KMS-11 (cell line): Measurements from ENCODE around the gene HCFC1.

Experiments
- H2AFZ ChIP-seq: fragments of 200-600 bp; sonication (generic); 2 replicates; pipeline ENCODE4 v1.6.1; 2016; ENCODE audit warnings: antibody characterized with exemption, mixed run types, low read depth
- H3K27ac ChIP-seq: fragments of 200-600 bp; sonication (generic); 2 replicates; pipeline ENCODE4 v1.6.1; 2016; ENCODE audit warnings: mild to moderate bottlenecking, mixed run types
- H3K27me3 ChIP-seq: fragments of 200-600 bp; sonication (generic); 2 replicates; pipeline ENCODE4 v1.6.1; 2017; ENCODE audit warnings: mild to moderate bottlenecking, low read depth, mixed run types, moderate library complexity; ENCODE audit not compliant: insufficient read depth
- H3K36me3 ChIP-seq: fragments of 200-600 bp; sonication (generic); 2 replicates; pipeline ENCODE4 v1.6.1; 2017; ENCODE audit warnings: mild to moderate bottlenecking, mixed run types; ENCODE audit not compliant: insufficient read depth
- H3K4me1 ChIP-seq: fragments of 200-600 bp; sonication (generic); 2 replicates; pipeline ENCODE4 v1.6.1; 2016; ENCODE audit warnings: mild to moderate bottlenecking, low read depth, mixed run types; ENCODE audit not compliant: poor library complexity, severe bottlenecking
- H3K4me2 ChIP-seq: fragments of 200-600 bp; sonication (generic); 2 replicates; pipeline ENCODE4 v1.7.0; 2016; ENCODE audit warnings: mild to moderate bottlenecking, mixed run types
- H3K4me3 ChIP-seq: fragments of 200-600 bp; sonication (generic); IDR thresholded peaks from 2 replicates; pipeline ENCODE4 v1.6.1; 2017; ENCODE audit warnings: low read depth, low read length, mixed read lengths; ENCODE audit not compliant: insufficient read depth
- H3K79me2 ChIP-seq: fragments of 200-600 bp; sonication (generic); 2 replicates; pipeline ENCODE4 v1.6.1; 2016; ENCODE audit warnings: low read depth, mixed run types; ENCODE audit not compliant: insufficient read depth
- H3K9ac ChIP-seq: fragments of 200-600 bp; sonication (generic); 2 replicates; pipeline ENCODE4 v1.6.1; 2016; ENCODE audit warnings: mild to moderate bottlenecking, mixed run types
- H4K20me1 ChIP-seq: fragments of 200-600 bp; sonication (generic); 2 replicates; pipeline ENCODE4 v1.6.1; 2016; ENCODE audit warnings: mild to moderate bottlenecking, mixed run types; ENCODE audit not compliant: insufficient read depth
- TF ChIP-seq, protein P1 (sequence below): fragments of 200-600 bp; sonication (generic); conservative IDR thresholded peaks from 2 replicates; pipeline ENCODE4 v1.6.1; 2017; ENCODE audit warnings: low read depth, mild to moderate bottlenecking, antibody characterized with exemption, low read length, moderate library complexity, mixed read lengths

Gene HCFC1

DNA sequence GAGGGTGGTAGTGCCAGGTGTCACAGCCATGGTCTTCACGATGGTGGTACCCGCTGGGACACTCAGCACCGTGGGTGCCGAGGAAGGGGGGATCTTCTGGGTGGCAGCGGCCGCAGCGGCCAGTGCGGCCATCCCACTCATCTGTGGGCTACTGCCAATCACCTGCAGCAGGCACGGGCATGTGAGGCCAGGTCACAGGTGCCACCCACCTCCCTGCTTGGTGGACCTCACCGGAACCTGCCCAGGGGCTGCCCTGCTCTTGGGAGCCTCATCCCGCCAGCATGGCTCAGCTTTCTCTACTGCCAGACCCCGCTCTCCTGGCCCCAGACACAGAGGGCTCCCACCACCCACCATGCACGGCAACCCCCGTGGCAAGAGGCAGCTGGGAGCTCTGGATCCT lies 13.0 kb downstream of the HCFC1 start:
- no peak overlapping the region for H3K4me3 ChIP-seq
- TF ChIP-seq, protein P1, sequence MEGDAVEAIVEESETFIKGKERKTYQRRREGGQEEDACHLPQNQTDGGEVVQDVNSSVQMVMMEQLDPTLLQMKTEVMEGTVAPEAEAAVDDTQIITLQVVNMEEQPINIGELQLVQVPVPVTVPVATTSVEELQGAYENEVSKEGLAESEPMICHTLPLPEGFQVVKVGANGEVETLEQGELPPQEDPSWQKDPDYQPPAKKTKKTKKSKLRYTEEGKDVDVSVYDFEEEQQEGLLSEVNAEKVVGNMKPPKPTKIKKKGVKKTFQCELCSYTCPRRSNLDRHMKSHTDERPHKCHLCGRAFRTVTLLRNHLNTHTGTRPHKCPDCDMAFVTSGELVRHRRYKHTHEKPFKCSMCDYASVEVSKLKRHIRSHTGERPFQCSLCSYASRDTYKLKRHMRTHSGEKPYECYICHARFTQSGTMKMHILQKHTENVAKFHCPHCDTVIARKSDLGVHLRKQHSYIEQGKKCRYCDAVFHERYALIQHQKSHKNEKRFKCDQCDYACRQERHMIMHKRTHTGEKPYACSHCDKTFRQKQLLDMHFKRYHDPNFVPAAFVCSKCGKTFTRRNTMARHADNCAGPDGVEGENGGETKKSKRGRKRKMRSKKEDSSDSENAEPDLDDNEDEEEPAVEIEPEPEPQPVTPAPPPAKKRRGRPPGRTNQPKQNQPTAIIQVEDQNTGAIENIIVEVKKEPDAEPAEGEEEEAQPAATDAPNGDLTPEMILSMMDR, result no peak
- peaks cover 3% of the 10 kb centered on the region; the same call in 1 of the 2 replicates for H3K36me3 ChIP-seq
- no peaks in the 10 kb centered on the region for H3K27me3 ChIP-seq
- H3K4me1 ChIP-seq, result no peaks in the 10 kb centered on the region
- no peak overlapping the region for H2AFZ ChIP-seq
- no peaks in the 10 kb centered on the region for H4K20me1 ChIP-seq
- H3K27ac ChIP-seq, result no peak overlapping the region
- H3K9ac ChIP-seq, result no peak overlapping the region
- no peak overlapping the region for H3K4me2 ChIP-seq
- H3K79me2 ChIP-seq, result peaks cover 14% of the 10 kb centered on the region; the same call in 1 of the 2 replicates

GRCh38 chrX:153957224-153957623 lies 14.4 kb downstream of the HCFC1 start:
- H3K36me3 ChIP-seq, result peaks cover 3% of the 10 kb centered on the region; the same call in 1 of the 2 replicates
- TF ChIP-seq, protein P1, result no peak
- no peaks in the 10 kb centered on the region for H4K20me1 ChIP-seq

GRCh38 chrX:153956044-153956907 lies 15.3 kb downstream of the HCFC1 start:
- H3K36me3 ChIP-seq, result no peaks in the 10 kb centered on the region; the same call in 1 of the 2 replicates
- no peak overlapping the region for H3K4me2 ChIP-seq
- TF ChIP-seq, protein P1, result no peak
- H4K20me1 ChIP-seq, result no peaks in the 10 kb centered on the region
- no peak overlapping the region for H3K9ac ChIP-seq
- H2AFZ ChIP-seq, result no peak overlapping the region
- H3K27me3 ChIP-seq, result no peaks in the 10 kb centered on the region
- H3K79me2 ChIP-seq, result no peaks in the 10 kb centered on the region; the same call in 1 of the 2 replicates
- H3K4me1 ChIP-seq, result no peaks in the 10 kb centered on the region
- no peak overlapping the region for H3K4me3 ChIP-seq
- no peak overlapping the region for H3K27ac ChIP-seq

More at GRCh38 chrX:153957224-153957623, 14.4 kb downstream of the HCFC1 start:
- H3K9ac ChIP-seq, result no peak overlapping the region
- peaks cover 1% of the 10 kb centered on the region; the same call in 1 of the 2 replicates for H3K79me2 ChIP-seq
- no peaks in the 10 kb centered on the region for H3K4me1 ChIP-seq
- no peak overlapping the region for H2AFZ ChIP-seq
- no peak overlapping the region for H3K27ac ChIP-seq
- H3K27me3 ChIP-seq, result no peaks in the 10 kb centered on the region
- no peak overlapping the region for H3K4me3 ChIP-seq
- H3K4me2 ChIP-seq, result no peak overlapping the region

GRCh38 chrX:153955228-153955732 lies 16.3 kb downstream of the HCFC1 start:
- H3K4me2 ChIP-seq, result no peak overlapping the region
- TF ChIP-seq, protein P1, result no peak
- no peak overlapping the region for H3K9ac ChIP-seq
- no peak overlapping the region for H3K27ac ChIP-seq
- H3K36me3 ChIP-seq, result no peaks in the 10 kb centered on the region; the same call in 1 of the 2 replicates
- no peak overlapping the region for H2AFZ ChIP-seq
- no peaks in the 10 kb centered on the region for H4K20me1 ChIP-seq
- H3K4me3 ChIP-seq, result no peak overlapping the region
- H3K27me3 ChIP-seq, result no peaks in the 10 kb centered on the region
- no peaks in the 10 kb centered on the region for H3K4me1 ChIP-seq
- H3K79me2 ChIP-seq, result no peaks in the 10 kb centered on the region
